Mesendoderm (in vitro differentiated cells): Measurements from ENCODE around the gene EYS.
"Not testable (repeated sequence)": the region's sequence is repeated elsewhere in the genome, so short reads cannot be mapped to it uniquely, and the experiment has no call there.

Experiments used
- DNase-seq: peaks from one replicate; pipeline ENCODE4 v3.0.0; 2013
- H2AK5ac ChIP-seq: 2 replicates; pipeline ENCODE4 v1.6.1; 2013; ENCODE audit warnings: low read length, inconsistent platforms
- H2BK120ac ChIP-seq: 2 replicates; pipeline ENCODE4 v1.6.1; 2013; ENCODE audit warnings: low read depth, mild to moderate bottlenecking, low read length, moderate library complexity, mixed read lengths
- H2BK15ac ChIP-seq: replicated peaks from 2 replicates; pipeline ENCODE4 v1.6.1; 2013; ENCODE audit warnings: low read depth, mild to moderate bottlenecking, moderate library complexity
- H2BK5ac ChIP-seq: 2 replicates; pipeline ENCODE4 v1.6.1; 2013; ENCODE audit warnings: low read length, inconsistent platforms
- H3K18ac ChIP-seq: 2 replicates; pipeline ENCODE4 v1.6.1; 2013; ENCODE audit warnings: mild to moderate bottlenecking, low read length, mixed read lengths
- H3K23ac ChIP-seq: one replicate; pipeline ENCODE4 v1.6.1; 2013; ENCODE audit warnings: low read length
- H3K27ac ChIP-seq: 2 replicates; pipeline ENCODE4 v1.5.1; 2013; ENCODE audit warnings: low read depth, mild to moderate bottlenecking, inconsistent platforms, low read length, moderate library complexity
- H3K27me3 ChIP-seq: 2 replicates; pipeline ENCODE4 v1.6.1; 2013; ENCODE audit warnings: low read length, control low read depth, mild to moderate bottlenecking, inconsistent platforms; ENCODE audit not compliant: insufficient read depth, poor library complexity
- H3K36me3 ChIP-seq: 2 replicates; pipeline ENCODE4 v1.6.1; 2013; ENCODE audit warnings: low read length, inconsistent platforms; ENCODE audit not compliant: control insufficient read depth, insufficient read depth
- H3K4ac ChIP-seq: one replicate; pipeline ENCODE4 v1.6.1; 2013; ENCODE audit warnings: low read depth, mild to moderate bottlenecking, low read length, moderate library complexity
- H3K4me1 ChIP-seq: 2 replicates; pipeline ENCODE4 v1.6.1; 2013; ENCODE audit warnings: low read depth, low read length, inconsistent platforms; ENCODE audit not compliant: control insufficient read depth
- H3K4me2 ChIP-seq: 2 replicates; pipeline ENCODE4 v1.6.1; 2013; ENCODE audit warnings: low read length
- H3K4me3 ChIP-seq: 2 replicates; pipeline ENCODE4 v1.5.1; 2013; ENCODE audit warnings: mild to moderate bottlenecking, low read length
- H3K56ac ChIP-seq: one replicate; pipeline ENCODE4 v1.6.1; 2013; ENCODE audit warnings: low read length
- H3K79me1 ChIP-seq: 2 replicates; pipeline ENCODE4 v1.6.1; 2013; ENCODE audit warnings: low read length, inconsistent platforms
- H3K79me2 ChIP-seq: 2 replicates; pipeline ENCODE4 v1.6.1; 2013; ENCODE audit warnings: mild to moderate bottlenecking, low read length; ENCODE audit not compliant: control insufficient read depth, insufficient read depth
- H3K9ac ChIP-seq: 2 replicates; pipeline ENCODE4 v1.6.1; 2013; ENCODE audit warnings: low read length, inconsistent platforms
- H4K5ac ChIP-seq: one replicate; pipeline ENCODE4 v1.6.1; 2013; ENCODE audit warnings: low read length
- H4K8ac ChIP-seq: one replicate; pipeline ENCODE4 v1.6.1; 2013; ENCODE audit warnings: low read depth, mild to moderate bottlenecking, control low read depth, low read length, moderate library complexity
- WGBS: extraction: QIAGEN DNeasy Blood & Tissue Kit; methylation state at CpG from one replicate; pipeline ENCODE4 v1.1.7; 2013; ENCODE audit warnings: low lambda C conversion rate, missing lambda C conversion rate; ENCODE audit not compliant: insufficient coverage; ENCODE audit errors: extremely low coverage; 5-methylcytosine and 5-hydroxymethylcytosine counted together

EYS gene

DNA sequence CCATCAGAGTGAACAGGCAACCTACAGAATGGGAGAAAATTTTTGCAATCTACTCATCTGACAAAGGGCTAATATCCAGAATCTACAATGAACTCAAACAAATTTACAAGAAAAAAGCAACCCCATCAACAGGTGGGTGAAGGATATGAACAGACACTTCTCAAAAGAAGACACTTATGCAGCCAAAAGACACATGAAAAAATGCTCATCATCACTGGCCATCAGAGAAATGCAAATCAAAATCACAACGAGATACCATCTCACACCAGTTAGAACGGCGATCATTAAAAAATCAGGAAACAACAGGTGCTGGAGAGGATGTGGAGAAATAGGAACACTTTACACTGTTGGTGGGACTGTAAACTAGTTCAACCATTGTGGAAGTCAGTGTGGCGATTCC, 1773.1 kb downstream of the EYS start:
- not testable (repeated sequence) for H3K9ac ChIP-seq, H4K8ac ChIP-seq, H2AK5ac ChIP-seq, H2BK5ac ChIP-seq, H2BK15ac ChIP-seq, H3K27me3 ChIP-seq, H3K4me3 ChIP-seq, H3K4me1 ChIP-seq, H3K79me1 ChIP-seq, H3K36me3 ChIP-seq, H3K79me2 ChIP-seq, H3K4ac ChIP-seq, H3K23ac ChIP-seq, H2BK120ac ChIP-seq, H3K27ac ChIP-seq, H3K4me2 ChIP-seq, H4K5ac ChIP-seq, H3K18ac ChIP-seq, H3K56ac ChIP-seq, DNase-seq
- no CpG with 5 or more reads among the region's 4 CpGs for WGBS

DNA sequence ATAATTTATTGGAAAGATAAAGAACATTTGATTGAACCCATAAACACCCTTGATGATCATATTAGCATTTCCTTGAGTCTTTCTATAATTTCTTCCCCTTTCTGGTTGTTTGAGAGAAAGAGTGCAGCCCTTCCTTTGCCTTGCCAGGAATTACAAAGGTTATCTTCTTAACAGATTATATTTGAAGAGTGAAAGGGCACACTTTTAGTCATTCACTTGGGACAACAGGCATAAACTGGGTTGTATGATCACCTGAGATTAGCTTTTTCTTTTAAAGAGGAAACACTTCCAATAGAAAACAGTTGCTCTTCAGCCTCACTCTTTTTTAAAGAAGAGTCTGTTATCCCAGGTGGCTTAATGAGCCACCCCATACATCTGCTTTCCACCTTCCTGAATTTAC, 1776.2 kb downstream of the EYS start:
- Histone ChIP-seq H3K27ac (no peak overlapping the region), H3K4me3 (no peak overlapping the region), H2AK5ac (no peak overlapping the region), H3K9ac (no peak overlapping the region), H3K18ac (no peak overlapping the region), H3K79me1 (no peaks in the 10 kb centered on the region), H3K4ac (no peak overlapping the region), H3K4me1 (no peaks in the 10 kb centered on the region), H3K4me2 (no peak overlapping the region), H4K5ac (no peak overlapping the region), H3K36me3 (no peaks in the 10 kb centered on the region), H3K23ac (no peak overlapping the region), H3K79me2 (no peaks in the 10 kb centered on the region), H2BK15ac (no peak overlapping the region), H3K27me3 (no peaks in the 10 kb centered on the region), H3K56ac (no peak overlapping the region), H2BK120ac (no peak overlapping the region), H4K8ac (no peak overlapping the region), H2BK5ac (no peak overlapping the region)
- DNase-seq = no peak

DNA sequence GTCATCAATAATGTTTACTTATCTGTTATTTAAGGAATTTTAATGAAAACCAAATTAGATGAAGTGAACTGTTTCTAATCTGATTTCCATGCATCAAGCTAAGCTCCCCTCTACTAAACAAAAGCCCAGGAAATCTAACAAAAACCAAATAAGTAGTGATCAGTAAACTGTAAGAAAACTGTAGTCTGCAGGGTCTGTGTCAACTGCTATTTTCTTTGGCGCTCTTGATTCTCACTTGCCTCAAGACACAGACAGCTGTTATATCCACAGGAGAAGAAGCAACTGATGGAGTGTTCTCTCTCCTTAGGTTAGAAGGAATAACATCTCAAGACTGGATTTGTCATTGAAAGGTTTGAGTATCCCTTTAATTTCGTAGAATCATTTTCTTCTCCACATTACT, 1777.9 kb downstream of the EYS start:
- Histone ChIP-seq H2BK15ac (peak overlapping the region; percentile 45), H3K56ac (no peak overlapping the region), H3K79me1 (no peaks in the 10 kb centered on the region), H4K8ac (no peak overlapping the region), H3K4me3 (no peak overlapping the region), H3K18ac (no peak overlapping the region), H3K27ac (no peak overlapping the region), H4K5ac (no peak overlapping the region), H2AK5ac (no peak overlapping the region), H3K23ac (no peak overlapping the region), H3K4ac (no peak overlapping the region), H3K79me2 (no peaks in the 10 kb centered on the region), H3K36me3 (no peaks in the 10 kb centered on the region), H3K4me2 (no peak overlapping the region), H3K27me3 (no peaks in the 10 kb centered on the region), H3K9ac (no peak overlapping the region), H3K4me1 (no peaks in the 10 kb centered on the region), H2BK120ac (no peak overlapping the region), H2BK5ac (no peak overlapping the region)
- no peak for DNase-seq
- no CpG with 5 or more reads among the region's 2 CpGs for WGBS

DNA sequence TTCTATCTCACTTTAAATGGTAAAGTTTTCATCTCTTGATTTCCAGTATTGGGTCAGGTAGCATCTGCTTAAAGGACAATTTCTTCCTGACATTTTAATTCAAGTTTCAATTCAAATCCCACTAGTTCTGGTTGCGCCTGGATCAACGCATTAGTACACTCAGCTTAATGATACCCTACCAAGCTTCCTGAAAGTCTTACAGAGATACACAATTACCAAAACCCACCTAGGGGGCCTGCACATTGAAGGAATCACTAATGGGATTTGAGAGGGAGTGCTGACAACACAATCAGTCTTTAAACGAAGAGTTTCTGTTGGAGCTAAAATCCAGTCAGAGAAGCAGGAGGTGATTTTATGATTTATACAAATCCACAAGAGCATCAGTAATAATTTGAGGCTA, 1778.4 kb downstream of the EYS start:
- H3K27me3 ChIP-seq = no peaks in the 10 kb centered on the region
- no peak overlapping the region for H3K56ac ChIP-seq
- H3K4me3 ChIP-seq = no peak overlapping the region
- H3K79me2 ChIP-seq = no peaks in the 10 kb centered on the region
- peak; percentile 29 for DNase-seq
- H2AK5ac ChIP-seq = no peak overlapping the region
- H4K8ac ChIP-seq = no peak overlapping the region
- no peak overlapping the region for H3K27ac ChIP-seq
- no CpG with 5 or more reads among the region's 3 CpGs for WGBS
- no peak overlapping the region for H4K5ac ChIP-seq
- no peak overlapping the region for H2BK120ac ChIP-seq
- H3K9ac ChIP-seq = no peak overlapping the region
- H2BK15ac ChIP-seq = no peak overlapping the region
- H3K23ac ChIP-seq = no peak overlapping the region
- no peak overlapping the region for H3K4me2 ChIP-seq
- no peaks in the 10 kb centered on the region for H3K79me1 ChIP-seq
- no peak overlapping the region for H2BK5ac ChIP-seq
- no peak overlapping the region for H3K4ac ChIP-seq
- no peaks in the 10 kb centered on the region for H3K36me3 ChIP-seq
- H3K18ac ChIP-seq = no peak overlapping the region
- H3K4me1 ChIP-seq = no peaks in the 10 kb centered on the region

DNA sequence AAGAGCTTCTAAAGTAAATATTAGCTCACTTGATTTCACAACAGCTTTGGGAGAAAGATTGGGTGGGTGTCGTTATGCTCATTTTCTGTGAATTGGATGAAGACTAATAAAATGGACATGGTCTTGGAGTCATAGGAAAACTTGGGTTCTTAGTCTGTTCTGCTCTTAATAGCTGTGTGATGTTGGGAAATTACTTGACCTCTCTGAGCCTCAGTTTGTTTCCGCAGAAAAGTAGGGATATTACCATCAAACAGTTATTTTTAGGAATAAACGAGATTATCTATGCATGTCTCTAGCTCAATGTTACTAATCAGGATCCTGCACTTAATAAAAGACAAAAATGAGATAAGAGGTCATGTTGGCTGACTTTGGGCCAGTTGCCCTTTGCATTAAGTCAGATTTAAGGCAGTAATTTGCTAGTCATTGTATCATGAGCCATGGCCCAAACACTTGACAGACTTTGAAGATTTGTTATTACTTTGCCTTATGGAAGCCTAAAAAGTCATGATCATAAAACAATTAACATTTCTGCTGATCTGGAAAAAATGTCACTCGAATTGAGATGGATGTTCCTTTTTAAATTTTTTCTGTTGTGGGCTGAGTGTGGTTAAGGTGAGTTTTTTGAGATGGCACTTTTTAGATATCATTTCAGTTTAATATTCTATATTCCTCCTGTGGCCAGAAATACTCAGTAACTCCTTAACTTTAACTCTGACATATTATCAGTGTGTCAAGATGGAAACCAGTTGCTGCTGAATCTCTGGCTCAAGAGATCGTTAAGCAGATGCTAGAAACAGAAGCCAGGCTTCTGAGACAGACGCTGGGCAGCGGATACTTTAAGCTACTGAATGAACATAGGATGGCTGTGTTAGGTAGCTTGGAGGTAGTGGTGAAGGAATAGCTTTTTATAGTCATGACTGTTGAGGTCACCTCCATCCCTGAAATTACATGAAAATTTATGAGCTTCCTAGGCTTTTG, 1779.8 kb downstream of the EYS start:
- no CpG with 5 or more reads among the region's 7 CpGs for WGBS
- no peak overlapping the region for H2BK120ac ChIP-seq
- no peak overlapping the region for H3K27ac ChIP-seq
- H2AK5ac ChIP-seq = no peak overlapping the region
- no peaks in the 10 kb centered on the region for H3K79me1 ChIP-seq
- H3K36me3 ChIP-seq = no peaks in the 10 kb centered on the region
- no peak overlapping the region for H2BK5ac ChIP-seq
- H3K4me1 ChIP-seq = no peaks in the 10 kb centered on the region
- no peak overlapping the region for H4K8ac ChIP-seq
- H3K4ac ChIP-seq = no peak overlapping the region
- no peak overlapping the region for H3K23ac ChIP-seq
- no peak overlapping the region for H4K5ac ChIP-seq
- H2BK15ac ChIP-seq = no peak overlapping the region
- no peak for DNase-seq
- H3K18ac ChIP-seq = no peak overlapping the region
- H3K79me2 ChIP-seq = no peaks in the 10 kb centered on the region
- H3K27me3 ChIP-seq = no peaks in the 10 kb centered on the region
- no peak overlapping the region for H3K56ac ChIP-seq
- no peak overlapping the region for H3K4me2 ChIP-seq
- H3K4me3 ChIP-seq = no peak overlapping the region
- no peak overlapping the region for H3K9ac ChIP-seq
